Measurements from ENCODE around the gene TRAF4. TPM values are rescaled to one million over a fixed set of nuclear protein-coding genes. Genes with fewer than 3 reads are reported as not detected.

Gene TRAF4
- polyA plus RNA-seq, 1 donor from 2014 or later: 139 TPM

GRCh38 chr17:28726226-28726626, 17.6 kb upstream of the TRAF4 start, which contains the start of gene TLCD1:
TLCD1 (minus strand) TSS chr17:28726233; CDS start chr17:28726097, 136 bp downstream.
- Histone ChIP-seq H3K9ac (ENCODE audit: low read length) (peak within 1 kb of the TSS; percentile 42), H3K4me2 (ENCODE audit: low read length) (peak within 1 kb of the TSS; percentile 94), H3K36me3 (ENCODE audit: insufficient read depth, low read length) (no peaks in the 10 kb centered on the region), H4K20me1 (ENCODE audit: insufficient read depth) (no peaks in the 10 kb centered on the region), H3K4me3 (ENCODE audit: low read length) (peak within 1 kb of the TSS; percentile 93), H3K27ac (ENCODE audit: low read length) (no peak within 1 kb of the TSS), H3K9me2 (ENCODE audit: insufficient read depth, low read length) (no peaks in the 10 kb centered on the region), H3K27me3 (ENCODE audit: insufficient read depth, low read depth, low read length) (peaks cover 4% of the 10 kb centered on the region), H2AFZ (ENCODE audit: low read depth, low read length) (no peak within 1 kb of the TSS), H3F3A (ENCODE audit: insufficient read depth, low read length, poor library complexity, severe bottlenecking) (no peaks in the 10 kb centered on the region), H3K79me2 (replicated peaks; ENCODE audit: insufficient read depth, low read length) (peaks cover 5% of the 10 kb centered on the region), H3K9me3 (ENCODE audit: low read length) (no peaks in the 10 kb centered on the region)
- TF ChIP-seq SMC3 (conservative IDR thresholded peaks at IDR 0.05; ENCODE audit: poor library complexity): no peak
- TF ChIP-seq RAD21 (conservative IDR thresholded peaks at IDR 0.05): no peak

- Histone ChIP-seq H2AFZ (ENCODE audit: low read depth, low read length) (no peak overlapping the region), H3K9ac (ENCODE audit: low read length) (peak overlapping the region; percentile 39), H3K4me3 (ENCODE audit: low read length) (peak overlapping the region; percentile 93), H3F3A (ENCODE audit: insufficient read depth, low read length, poor library complexity, severe bottlenecking) (no peaks in the 10 kb centered on the region), H3K27ac (ENCODE audit: low read length) (no peak overlapping the region), H3K27me3 (ENCODE audit: insufficient read depth, low read depth, low read length) (peaks cover 4% of the 10 kb centered on the region), H3K4me2 (ENCODE audit: low read length) (peak overlapping the region; percentile 94), H3K79me2 (replicated peaks; ENCODE audit: insufficient read depth, low read length) (no peaks in the 10 kb centered on the region), H3K9me3 (ENCODE audit: low read length) (no peaks in the 10 kb centered on the region), H3K36me3 (ENCODE audit: insufficient read depth, low read length) (no peaks in the 10 kb centered on the region), H4K20me1 (ENCODE audit: insufficient read depth) (no peaks in the 10 kb centered on the region), H3K9me2 (ENCODE audit: insufficient read depth, low read length) (no peaks in the 10 kb centered on the region)
- TF ChIP-seq RAD21 (conservative IDR thresholded peaks at IDR 0.05): peak; percentile 97
- TF ChIP-seq EZH2 (IDR thresholded peaks at IDR 0.05; ENCODE audit: borderline replicate concordance, insufficient read depth, low read length, poor library complexity, severe bottlenecking): no peak
- no peak for TF ChIP-seq POLR2AphosphoS5 (IDR thresholded peaks at IDR 0.05)
- peak; percentile 84 for TF ChIP-seq SMC3 (conservative IDR thresholded peaks at IDR 0.05; ENCODE audit: poor library complexity)
- TF ChIP-seq EP300 (conservative IDR thresholded peaks at IDR 0.05; ENCODE audit: poor library complexity, severe bottlenecking): no peak
- no peak for TF ChIP-seq REST (IDR thresholded peaks at IDR 0.05; ENCODE audit: borderline replicate concordance)
- no peak for TF ChIP-seq TAF1 (IDR thresholded peaks at IDR 0.05; ENCODE audit: low read depth)
- TF ChIP-seq, protein P1, sequence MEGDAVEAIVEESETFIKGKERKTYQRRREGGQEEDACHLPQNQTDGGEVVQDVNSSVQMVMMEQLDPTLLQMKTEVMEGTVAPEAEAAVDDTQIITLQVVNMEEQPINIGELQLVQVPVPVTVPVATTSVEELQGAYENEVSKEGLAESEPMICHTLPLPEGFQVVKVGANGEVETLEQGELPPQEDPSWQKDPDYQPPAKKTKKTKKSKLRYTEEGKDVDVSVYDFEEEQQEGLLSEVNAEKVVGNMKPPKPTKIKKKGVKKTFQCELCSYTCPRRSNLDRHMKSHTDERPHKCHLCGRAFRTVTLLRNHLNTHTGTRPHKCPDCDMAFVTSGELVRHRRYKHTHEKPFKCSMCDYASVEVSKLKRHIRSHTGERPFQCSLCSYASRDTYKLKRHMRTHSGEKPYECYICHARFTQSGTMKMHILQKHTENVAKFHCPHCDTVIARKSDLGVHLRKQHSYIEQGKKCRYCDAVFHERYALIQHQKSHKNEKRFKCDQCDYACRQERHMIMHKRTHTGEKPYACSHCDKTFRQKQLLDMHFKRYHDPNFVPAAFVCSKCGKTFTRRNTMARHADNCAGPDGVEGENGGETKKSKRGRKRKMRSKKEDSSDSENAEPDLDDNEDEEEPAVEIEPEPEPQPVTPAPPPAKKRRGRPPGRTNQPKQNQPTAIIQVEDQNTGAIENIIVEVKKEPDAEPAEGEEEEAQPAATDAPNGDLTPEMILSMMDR (IDR thresholded peaks at IDR 0.05; ENCODE audit: poor library complexity, severe bottlenecking): peak; percentile 98
- TF ChIP-seq MXI1 (conservative IDR thresholded peaks at IDR 0.05; ENCODE audit: poor library complexity, severe bottlenecking): peak; percentile 56
These were observed 17.0 kb upstream of the TRAF4 start for GRCh38 chr17:28726627-28727491.

All from neural cell (in vitro differentiated cells).